DOHH2 (cell line): Measurements from ENCODE around the gene ALDH1A3.

Experiments
- H3F3A ChIP-seq: fragments of 200-600 bp; sonication (generic), shearing (Covaris generic); 2 replicates; pipeline ENCODE4 v1.6.0; 2016; ENCODE audit warnings: antibody characterized with exemption, mild to moderate bottlenecking; ENCODE audit not compliant: control insufficient read depth, insufficient read depth
- H3K27ac ChIP-seq: fragments of 200-600 bp; sonication (generic); 2 replicates; pipeline ENCODE4 v1.5.1; 2014; ENCODE audit warnings: low read depth, mild to moderate bottlenecking, low read length, moderate library complexity
- H3K27me3 ChIP-seq: fragments of 200-600 bp; sonication (generic); 2 replicates; pipeline ENCODE4 v1.6.1; 2014; ENCODE audit warnings: mild to moderate bottlenecking, low read length, mixed read lengths; ENCODE audit not compliant: control insufficient read depth
- H3K36me3 ChIP-seq: fragments of 200-600 bp; sonication (generic); 2 replicates; pipeline ENCODE4 v1.6.1; 2014; ENCODE audit warnings: mild to moderate bottlenecking, low read length, moderate library complexity, mixed read lengths; ENCODE audit not compliant: control insufficient read depth
- H3K4me1 ChIP-seq: fragments of 200-600 bp; sonication (generic); 2 replicates; pipeline ENCODE4 v1.6.1; 2014; ENCODE audit warnings: mild to moderate bottlenecking, low read length, mixed read lengths; ENCODE audit not compliant: control insufficient read depth
- H3K4me2 ChIP-seq: fragments of 200-600 bp; sonication (generic); 2 replicates; pipeline ENCODE4 v1.6.0; 2014; ENCODE audit warnings: mild to moderate bottlenecking, low read length, moderate library complexity
- H3K4me3 ChIP-seq: fragments of 200-600 bp; sonication (generic); 2 replicates; pipeline ENCODE4 v1.5.1; 2014; ENCODE audit warnings: mild to moderate bottlenecking, low read length, mixed read lengths
- H3K79me2 ChIP-seq: fragments of 200-600 bp; sonication (generic); 2 replicates; pipeline ENCODE4 v1.6.1; 2014; ENCODE audit warnings: mild to moderate bottlenecking, low read length, mixed read lengths; ENCODE audit not compliant: control insufficient read depth
- H3K9me2 ChIP-seq: fragments of 200-600 bp; sonication (generic); replicated peaks from 2 replicates; pipeline ENCODE4 v1.6.1; 2014; ENCODE audit warnings: mild to moderate bottlenecking, low read length, mixed read lengths; ENCODE audit not compliant: control insufficient read depth
- H3K9me3 ChIP-seq: fragments of 200-600 bp; sonication (generic); 2 replicates; pipeline ENCODE4 v1.6.1; 2014; ENCODE audit warnings: antibody characterized with exemption, low read length, mixed read lengths; ENCODE audit not compliant: control insufficient read depth, insufficient read depth
- H4K20me1 ChIP-seq: fragments of 200-600 bp; sonication (generic); 2 replicates; pipeline ENCODE4 v1.6.0; 2014; ENCODE audit warnings: low read depth, mild to moderate bottlenecking, antibody characterized with exemption, low read length, moderate library complexity; ENCODE audit not compliant: control insufficient read depth, insufficient read depth
- CTCF ChIP-seq: fragments of 200-600 bp; sonication (generic); IDR thresholded peaks from one replicate; pipeline ENCODE4 v1.5.1; 2014; ENCODE audit warnings: antibody characterized with exemption, mild to moderate bottlenecking, low read depth, low read length; ENCODE audit not compliant: poor library complexity, severe bottlenecking
- EZH2phosphoT487 ChIP-seq: fragments of 200-600 bp; sonication (generic); IDR thresholded peaks from 2 replicates; pipeline ENCODE4 v1.6.1; 2017; ENCODE audit warnings: borderline replicate concordance, mild to moderate bottlenecking, antibody characterized with exemption, low read length, moderate library complexity, mixed read lengths

The ALDH1A3 gene

GRCh38 chr15:100879464-100880138, at the start of gene ALDH1A3:
TSS of gene ALDH1A3 (plus strand) at chr15:100879831. CDS start at chr15:100879908, 77 bp downstream.
- H3K4me1 ChIP-seq, result no peaks in the 10 kb centered on the region
- peaks cover 28% of the 10 kb centered on the region for H3K27me3 ChIP-seq
- H3K4me3 ChIP-seq, result no peak within 1 kb of the TSS
- H3K27ac ChIP-seq, result no peak within 1 kb of the TSS
- no peaks in the 10 kb centered on the region for H4K20me1 ChIP-seq
- H3F3A ChIP-seq, result no peaks in the 10 kb centered on the region
- H3K79me2 ChIP-seq, result no peaks in the 10 kb centered on the region
- TF ChIP-seq EZH2phosphoT487 (no peak), CTCF (no peak)
- H3K9me2 ChIP-seq, result no peaks in the 10 kb centered on the region
- H3K4me2 ChIP-seq, result no peak within 1 kb of the TSS
- no peaks in the 10 kb centered on the region for H3K9me3 ChIP-seq
- no peaks in the 10 kb centered on the region for H3K36me3 ChIP-seq

- Histone ChIP-seq H3K4me2 (no peak overlapping the region), H3K27ac (no peak overlapping the region), H3K4me3 (no peak overlapping the region), H3F3A (peaks cover 6% of the 10 kb centered on the region), H3K4me1 (peaks cover 40% of the 10 kb centered on the region), H3K79me2 (no peaks in the 10 kb centered on the region), H4K20me1 (no peaks in the 10 kb centered on the region), H3K9me2 (no peaks in the 10 kb centered on the region), H3K27me3 (no peaks in the 10 kb centered on the region), H3K36me3 (no peaks in the 10 kb centered on the region), H3K9me3 (peaks cover 4% of the 10 kb centered on the region; the same call in 1 of the 2 replicates)
- TF ChIP-seq CTCF (no peak), EZH2phosphoT487 (no peak)
Observed at GRCh38 chr15:100831467-100831866, 48.2 kb upstream of the ALDH1A3 start.

GRCh38 chr15:100832149-100832942, 47.3 kb upstream of the ALDH1A3 start:
- H3F3A ChIP-seq, result peaks cover 6% of the 10 kb centered on the region
- peaks cover 4% of the 10 kb centered on the region; the same call in 1 of the 2 replicates for H3K9me3 ChIP-seq
- no peaks in the 10 kb centered on the region for H4K20me1 ChIP-seq
- H3K4me1 ChIP-seq, result peaks cover 40% of the 10 kb centered on the region
- H3K79me2 ChIP-seq, result no peaks in the 10 kb centered on the region
- H3K36me3 ChIP-seq, result no peaks in the 10 kb centered on the region
- no peak overlapping the region for H3K27ac ChIP-seq
- H3K4me3 ChIP-seq, result no peak overlapping the region
- H3K27me3 ChIP-seq, result no peaks in the 10 kb centered on the region
- H3K9me2 ChIP-seq, result no peaks in the 10 kb centered on the region
- H3K4me2 ChIP-seq, result no peak overlapping the region
- no peak for TF ChIP-seq EZH2phosphoT487
- no peak for TF ChIP-seq CTCF
